Smooth muscle cell of the umbilical artery (primary cell): ENCODE data around the gene NDUFB1. TPM values are rescaled to one million over a fixed set of nuclear protein-coding genes. Genes with fewer than 3 reads are reported as not detected.

Experiments
- total RNA-seq: library from RNA; depleted of rRNA; stranded (reverse); fragments of >200 nt; gene quantifications from 2 replicates; pipeline ENCODE4 v1.2.3, GENCODE V29; 2014

NDUFB1 gene
- total RNA-seq = 42.5 and 215 TPM in 2 replicates

GRCh38 chr14:92121670-92122350, at the start of gene NDUFB1, which contains the start of gene CPSF2:
Gene NDUFB1 (minus strand): TSS chr14:92121706. CDS start chr14:92117637, 4,069 bp downstream.
Gene CPSF2 (plus strand): TSS chr14:92121969. CDS start chr14:92130985, 9,016 bp downstream.

GRCh38 chr14:92106143-92106926, 15.2 kb downstream of the NDUFB1 start, which contains the start of gene ATXN3:
Gene ATXN3 (minus strand): TSS chr14:92106582. CDS start chr14:92106552, 30 bp downstream.

Other genes starting within 250 kb of the NDUFB1 start
- 20.4 and 31.5 TPM in 2 replicates for gene FBLN5, start 174.0 kb downstream of the NDUFB1 start, total RNA-seq
- gene TRIP11, start 81.6 kb downstream of the NDUFB1 start, total RNA-seq = 43.1 and 67.0 TPM in 2 replicates
- gene ATXN3, start 15.1 kb downstream of the NDUFB1 start, total RNA-seq = 30.6 and 54.3 TPM in 2 replicates
- 62.4 and 96.1 TPM in 2 replicates for gene CPSF2, start 263 bp upstream of the NDUFB1 start, total RNA-seq
- not detected in 2 replicates for gene SLC24A4, start 201.5 kb upstream of the NDUFB1 start, total RNA-seq